Urinary bladder (tissue), 4 donors: Measurements from ENCODE around the gene PEX11B. TPM values are rescaled to one million over a fixed set of nuclear protein-coding genes. Genes with fewer than 3 reads are reported as not detected.

Experiments used
- DNase-seq: peaks from one replicate; pipeline ENCODE4 v3.0.0-alpha.2; 2015; ENCODE audit errors: extremely low spot score
- H3K27ac ChIP-seq: one replicate; pipeline ENCODE4 v1.5.1; 2013; ENCODE audit warnings: low read depth, mild to moderate bottlenecking, moderate library complexity
- H3K36me3 ChIP-seq: one replicate; pipeline ENCODE4 v1.6.1; 2013; ENCODE audit warnings: mild to moderate bottlenecking, moderate library complexity; ENCODE audit not compliant: insufficient read depth
- H3K4me1 ChIP-seq: one replicate; pipeline ENCODE4 v1.6.1; 2013; ENCODE audit warnings: mild to moderate bottlenecking, moderate library complexity; ENCODE audit not compliant: insufficient read depth
- H3K4me3 ChIP-seq: one replicate; pipeline ENCODE4 v1.5.1; 2013; ENCODE audit warnings: low read depth, low read length
- WGBS: extraction: QIAGEN DNeasy Blood & Tissue Kit; methylation state at CpG from one replicate; pipeline ENCODE4 v1.1.7; 2013; 5-methylcytosine and 5-hydroxymethylcytosine counted together
- polyA plus RNA-seq: library from polyadenylated mRNA; stranded (reverse); fragments of 200-250 nt; gene quantifications from one replicate; pipeline ENCODE4 v1.2.3, GENCODE V29; 2013
- total RNA-seq: library from RNA; depleted of rRNA; stranded (reverse); fragments of >200 nt; gene quantifications from one replicate; pipeline ENCODE4 v1.2.3, GENCODE V29; 2014
- donor health status: healthy with polysubstance abuse.
- donor health status: healthy.

Gene PEX11B
- total and polyA plus RNA-seq, 2 donors: 26.4 to 29.9 TPM

DNA sequence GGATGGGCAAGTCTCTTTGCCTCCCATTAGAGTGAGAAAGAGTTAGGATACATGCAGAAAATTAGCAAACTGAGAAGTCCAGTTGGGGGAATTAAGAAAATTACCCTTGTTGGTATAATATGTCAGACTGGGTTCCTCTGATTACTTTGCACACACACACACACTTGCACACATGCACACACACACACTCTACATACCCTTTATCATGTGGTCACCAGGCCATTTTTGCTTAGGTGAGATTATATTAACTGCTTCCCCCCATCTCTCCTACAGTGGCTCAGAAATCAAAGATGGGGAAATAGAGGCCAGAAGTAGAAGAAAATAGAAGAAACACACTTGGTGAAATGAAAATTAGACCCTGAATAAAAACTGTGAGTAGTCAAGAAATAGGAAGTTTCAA lies 40.2 kb upstream of the PEX11B start:
- Histone ChIP-seq H3K27ac (no peak overlapping the region), H3K4me1 (peaks cover 1% of the 10 kb centered on the region), H3K36me3 (no peaks in the 10 kb centered on the region), H3K4me3 (no peak overlapping the region)
- no peak for DNase-seq

DNA sequence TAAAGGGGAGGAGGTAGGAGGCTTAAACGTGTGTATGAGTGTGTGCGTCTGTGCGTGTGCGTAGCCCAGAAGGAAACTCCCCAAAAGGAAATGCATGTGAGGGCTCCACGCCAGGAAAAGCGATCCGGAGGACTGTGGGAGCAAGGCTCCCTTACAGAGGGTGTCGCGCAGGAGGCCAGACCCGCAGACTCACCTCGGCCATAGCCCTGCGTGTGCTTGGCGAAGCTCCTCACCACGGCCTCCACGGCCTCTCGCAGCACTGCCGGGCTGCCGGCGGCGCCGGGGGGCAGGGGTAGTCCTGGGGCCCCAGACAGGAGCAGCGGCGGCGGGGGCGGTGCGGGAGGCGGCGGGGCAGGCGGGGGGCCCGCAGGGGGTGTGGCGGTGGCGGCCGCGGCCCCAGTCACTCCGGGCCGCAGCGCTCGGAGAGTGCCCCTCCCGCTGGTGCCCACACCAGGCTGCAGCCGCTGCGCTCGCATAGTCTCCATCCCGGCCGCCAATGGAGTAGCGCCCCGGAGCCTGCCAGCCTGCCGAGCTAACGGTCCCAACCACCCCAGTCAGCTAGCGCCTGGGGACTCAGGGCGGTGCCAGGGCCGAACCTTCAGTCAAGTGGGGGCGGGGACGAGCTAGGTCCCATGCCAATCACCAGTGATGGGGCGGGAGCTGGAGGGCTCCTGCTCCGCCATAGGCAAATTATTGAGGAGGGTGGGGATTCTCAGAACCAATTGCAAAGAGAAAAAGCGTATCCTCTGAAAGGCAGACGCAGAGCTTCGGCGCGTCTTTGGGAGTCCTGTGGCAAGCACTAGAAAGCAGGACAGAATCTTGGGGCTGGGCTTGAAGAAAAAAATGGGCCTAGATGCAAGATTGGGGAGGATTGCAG lies 39.2 kb upstream of the PEX11B start, which contains the start of gene LIX1L:
TSS of gene LIX1L (minus strand) at position 575 of the 877 bp plus-strand sequence. CDS start at position 485, 90 bp downstream.
- H3K27ac ChIP-seq: peak within 1 kb of the TSS; percentile 90
- no peaks in the 10 kb centered on the region for H3K4me1 ChIP-seq
- peak; percentile 92 for DNase-seq
- WGBS: under 1% methylated on average over 60 of the region's 60 CpGs
- H3K4me3 ChIP-seq: peak within 1 kb of the TSS; percentile 81
- no peaks in the 10 kb centered on the region for H3K36me3 ChIP-seq

DNA sequence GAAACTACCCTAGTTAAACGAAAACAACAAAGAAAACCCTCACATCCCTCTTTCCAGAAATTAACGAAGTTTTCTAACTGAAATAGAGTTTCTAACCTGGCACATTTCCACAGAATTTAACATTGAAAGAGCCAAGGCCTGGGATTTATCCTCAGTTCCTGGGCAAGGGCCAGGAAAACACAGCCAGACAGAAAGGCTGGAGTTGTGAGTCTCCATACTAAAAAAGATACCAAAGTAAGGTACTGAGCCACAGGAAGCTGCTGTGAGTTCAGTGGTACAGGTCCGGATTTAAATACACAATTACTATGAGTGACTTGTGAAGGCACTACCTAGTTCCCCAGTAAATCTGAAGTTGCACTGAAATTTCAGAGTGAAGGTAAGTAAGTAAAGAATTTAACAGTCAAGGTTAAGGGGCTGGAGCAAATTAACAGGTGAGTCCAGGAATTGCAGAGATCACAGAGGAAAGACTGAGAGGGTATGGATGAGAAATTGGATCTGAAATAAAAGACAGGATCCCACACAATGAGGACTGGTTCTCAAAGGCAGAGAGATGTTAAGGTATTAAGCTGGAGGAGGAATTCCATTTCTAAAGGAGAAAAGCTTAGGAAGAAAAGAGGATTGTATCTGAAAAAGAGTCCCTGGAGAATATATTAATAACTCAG lies 38.4 kb upstream of the PEX11B start:
- no peak for DNase-seq
- WGBS: 5% methylated on average over 3 of the region's 3 CpGs
- Histone ChIP-seq H3K4me1 (no peaks in the 10 kb centered on the region), H3K27ac (peak overlapping the region; percentile 66), H3K36me3 (no peaks in the 10 kb centered on the region), H3K4me3 (peak overlapping the region; percentile 81)

DNA sequence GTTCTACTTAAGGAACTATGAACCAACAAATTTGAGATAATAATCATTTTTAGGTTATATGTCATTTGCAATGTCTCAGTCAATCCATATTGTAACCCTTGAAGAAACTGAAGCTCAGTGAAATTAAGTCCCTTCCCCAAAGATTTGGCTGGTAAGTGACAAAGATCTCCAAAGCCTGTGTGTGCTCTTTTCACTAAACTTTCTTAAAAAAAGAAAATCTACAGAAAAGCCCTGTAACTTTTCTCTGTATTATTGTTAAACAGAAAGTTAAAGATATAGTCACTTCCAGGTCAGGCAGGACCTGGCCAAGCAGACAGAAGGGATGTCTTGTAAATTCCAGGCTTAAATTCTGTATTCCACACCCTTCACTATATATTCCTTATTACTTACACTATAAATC lies 37.8 kb upstream of the PEX11B start:
- Histone ChIP-seq H3K36me3 (no peaks in the 10 kb centered on the region), H3K4me1 (no peaks in the 10 kb centered on the region), H3K4me3 (no peak overlapping the region), H3K27ac (no peak overlapping the region)
- DNase-seq: no peak

DNA sequence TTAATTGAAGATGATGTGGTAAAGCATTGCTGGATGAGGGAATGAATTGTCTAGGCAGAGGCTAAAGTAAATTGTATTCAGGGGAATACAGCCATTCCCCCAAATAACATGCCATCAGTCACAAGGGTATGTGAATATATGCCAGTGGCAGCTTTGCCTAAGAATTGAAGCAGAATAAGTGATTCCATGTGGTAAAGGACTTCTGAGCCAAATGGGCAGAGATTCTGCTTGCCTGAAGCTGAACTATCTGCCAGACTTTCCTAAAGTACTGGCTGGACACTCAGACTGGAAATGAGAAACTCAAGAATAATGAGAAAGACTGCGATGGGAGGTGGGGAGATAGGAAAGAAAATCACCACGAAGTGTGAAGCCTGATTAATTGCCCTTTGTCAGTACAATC lies 36.9 kb upstream of the PEX11B start:
- H3K27ac ChIP-seq: no peak overlapping the region
- 23% methylated on average over 2 of the region's 2 CpGs for WGBS
- no peaks in the 10 kb centered on the region for H3K36me3 ChIP-seq
- H3K4me3 ChIP-seq: no peak overlapping the region
- DNase-seq: no peak
- H3K4me1 ChIP-seq: no peaks in the 10 kb centered on the region

DNA sequence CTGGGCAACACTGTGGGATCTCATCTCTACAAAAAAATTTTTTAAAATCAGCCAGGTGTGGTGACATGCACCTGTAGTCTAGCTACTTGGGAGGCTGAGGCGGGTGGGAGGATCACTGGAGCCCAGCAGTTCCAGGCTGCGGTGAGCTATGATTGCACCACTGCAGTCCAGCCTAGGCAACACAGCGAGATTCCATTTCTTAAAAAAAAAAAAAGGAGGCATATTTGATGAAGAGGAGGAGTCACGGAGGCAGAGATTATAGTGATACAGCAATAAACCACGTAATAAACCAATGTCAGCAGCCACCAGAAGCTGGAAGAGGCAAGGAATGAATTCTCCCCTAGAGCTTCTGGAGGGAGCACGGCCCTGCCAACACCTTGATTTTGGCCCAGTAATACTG lies 35.3 kb upstream of the PEX11B start:
- Histone ChIP-seq H3K36me3 (no peaks in the 10 kb centered on the region), H3K4me3 (no peak overlapping the region), H3K27ac (no peak overlapping the region), H3K4me1 (no peaks in the 10 kb centered on the region)
- DNase-seq: no peak
- WGBS: 66% methylated on average over 6 of the region's 6 CpGs

DNA sequence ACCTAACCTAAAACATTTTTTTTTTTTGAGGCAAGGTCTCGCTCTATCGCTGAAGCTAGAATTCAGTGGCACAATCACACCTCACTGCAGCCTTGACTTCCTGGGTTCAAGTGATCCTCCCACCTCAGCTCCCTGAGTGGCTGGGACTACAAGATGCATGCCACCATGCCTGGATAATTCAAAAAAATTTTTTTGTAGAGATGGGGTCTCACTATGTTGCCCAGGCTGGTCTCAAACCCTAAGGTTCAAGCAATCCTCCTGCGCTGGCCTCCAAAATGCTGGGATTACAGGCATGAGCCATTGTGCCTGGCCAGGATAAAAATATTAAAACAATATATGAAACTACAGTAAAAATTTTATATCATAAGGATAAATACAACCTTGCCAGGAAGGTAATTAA lies 34.4 kb upstream of the PEX11B start:
- H3K4me3 ChIP-seq: no peak overlapping the region
- H3K4me1 ChIP-seq: no peaks in the 10 kb centered on the region
- H3K27ac ChIP-seq: no peak overlapping the region
- no peak for DNase-seq
- WGBS: 98% methylated on average over 3 of the region's 3 CpGs
- no peaks in the 10 kb centered on the region for H3K36me3 ChIP-seq

DNA sequence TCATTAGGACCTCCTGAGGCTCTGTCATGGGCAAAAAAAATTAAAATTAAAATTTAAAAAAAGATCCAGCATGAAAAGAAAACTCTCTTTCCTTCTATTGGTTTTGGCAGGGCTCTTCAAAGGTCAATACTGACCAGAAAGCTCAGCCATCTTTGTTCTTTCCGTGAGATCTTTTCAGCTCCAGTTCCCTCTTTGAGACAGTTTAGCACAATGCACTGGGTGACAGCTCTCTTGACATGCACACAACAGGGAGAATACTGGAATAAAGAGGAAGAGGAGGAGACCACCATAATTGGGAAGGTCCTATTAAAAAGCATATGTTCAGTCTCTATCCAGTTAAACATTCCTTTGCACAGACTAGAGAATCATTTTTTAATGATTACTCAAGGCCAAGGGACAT lies 33.0 kb upstream of the PEX11B start:
- 90% methylated on average over 1 of the region's 1 CpG for WGBS
- no peak overlapping the region for H3K4me3 ChIP-seq
- H3K27ac ChIP-seq: no peak overlapping the region
- no peaks in the 10 kb centered on the region for H3K36me3 ChIP-seq
- no peaks in the 10 kb centered on the region for H3K4me1 ChIP-seq
- no peak for DNase-seq

DNA sequence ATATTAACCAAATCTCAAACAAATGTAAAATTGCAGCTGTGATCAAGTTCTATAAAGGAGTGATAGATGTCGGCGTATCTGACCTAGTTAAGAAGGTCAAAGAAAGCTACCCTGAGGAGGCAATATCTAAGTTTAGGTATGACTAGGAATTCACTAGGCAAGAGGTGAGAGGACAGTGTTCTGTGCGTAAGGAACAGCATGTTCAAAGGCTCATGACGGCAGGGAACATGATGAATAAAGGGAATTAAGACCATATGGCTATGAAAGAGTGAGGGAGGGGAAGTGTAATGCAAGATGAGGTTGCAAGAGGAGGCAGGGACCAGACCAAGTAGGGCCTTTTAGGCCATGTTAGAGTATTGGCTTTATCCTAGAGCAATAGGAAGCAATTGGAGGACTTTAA lies 30.7 kb upstream of the PEX11B start:
- no peak for DNase-seq
- no peak overlapping the region for H3K27ac ChIP-seq
- H3K36me3 ChIP-seq: no peaks in the 10 kb centered on the region
- 89% methylated on average over 4 of the region's 4 CpGs for WGBS
- H3K4me3 ChIP-seq: no peak overlapping the region
- H3K4me1 ChIP-seq: no peaks in the 10 kb centered on the region

DNA sequence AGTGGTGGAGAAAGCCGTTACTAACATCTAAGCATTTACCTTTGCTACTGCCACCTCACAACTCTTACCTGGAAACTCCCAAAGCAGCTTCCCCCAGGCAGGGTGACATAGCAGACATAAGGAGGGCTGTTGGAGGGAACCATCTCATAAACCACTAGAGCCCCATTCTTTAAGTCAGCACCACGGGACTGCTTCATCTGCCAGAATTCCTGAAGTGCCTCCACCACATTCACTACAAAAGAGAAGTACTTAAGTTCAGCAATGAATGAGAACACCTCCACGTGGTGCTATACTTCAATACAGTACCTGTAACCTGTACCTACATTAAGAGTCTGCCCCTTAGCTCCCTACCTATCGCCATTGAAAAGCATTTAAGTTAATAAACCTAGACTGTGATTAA lies 29.0 kb upstream of the PEX11B start:
- 69% methylated on average over 4 of the region's 4 CpGs for WGBS
- H3K4me3 ChIP-seq: no peak overlapping the region
- H3K36me3 ChIP-seq: no peaks in the 10 kb centered on the region
- H3K4me1 ChIP-seq: no peaks in the 10 kb centered on the region
- no peak overlapping the region for H3K27ac ChIP-seq
- DNase-seq: no peak

DNA sequence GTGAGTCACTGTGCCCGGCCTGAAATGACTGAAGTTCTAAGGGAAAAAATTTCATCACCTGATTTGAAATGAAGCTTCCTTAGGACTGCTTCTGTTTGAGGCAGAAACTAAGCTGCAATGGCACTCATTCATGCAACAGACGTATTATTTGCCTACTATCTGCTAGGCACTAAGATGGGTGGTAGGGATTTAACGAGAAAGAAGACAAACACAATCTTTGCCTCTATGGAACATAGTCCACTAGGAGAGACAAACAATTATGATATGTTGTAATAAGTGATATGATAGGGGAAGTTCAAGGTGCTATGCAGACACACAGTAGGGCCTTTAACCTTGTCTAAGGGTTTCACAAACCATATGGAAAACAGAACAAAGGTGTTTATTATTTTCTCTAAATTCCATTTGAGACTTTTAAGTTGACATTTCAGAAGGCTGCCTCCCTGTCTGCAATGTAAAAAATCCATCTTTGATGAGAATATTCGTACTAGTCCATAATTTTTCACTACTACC lies 28.0 kb upstream of the PEX11B start:
- no peak overlapping the region for H3K4me3 ChIP-seq
- no peak for DNase-seq
- H3K27ac ChIP-seq: no peak overlapping the region
- no peaks in the 10 kb centered on the region for H3K4me1 ChIP-seq
- WGBS: 93% methylated on average over 4 of the region's 4 CpGs
- H3K36me3 ChIP-seq: no peaks in the 10 kb centered on the region

DNA sequence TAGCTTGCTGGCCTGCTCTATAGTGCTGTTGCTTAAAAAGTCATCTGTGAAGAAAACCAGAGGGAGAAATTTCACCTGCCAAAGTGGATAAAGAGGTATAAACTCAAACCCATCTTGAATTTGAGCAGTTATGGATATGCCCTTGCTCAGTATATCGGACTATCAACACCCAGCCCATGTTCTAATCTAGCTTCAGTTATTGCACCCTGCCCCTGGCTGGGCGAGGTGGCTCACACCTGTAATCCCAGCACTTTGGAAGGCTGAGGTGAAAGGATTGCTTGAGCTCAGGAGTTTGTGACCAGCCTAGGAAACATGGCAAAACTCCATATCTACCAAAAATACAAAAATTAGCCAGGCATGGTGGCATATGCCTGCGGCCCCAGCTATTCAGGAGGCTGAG lies 26.0 kb upstream of the PEX11B start:
- Histone ChIP-seq H3K4me1 (no peaks in the 10 kb centered on the region), H3K36me3 (no peaks in the 10 kb centered on the region), H3K27ac (no peak overlapping the region), H3K4me3 (no peak overlapping the region)
- no peak for DNase-seq
- 78% methylated on average over 3 of the region's 3 CpGs for WGBS

DNA sequence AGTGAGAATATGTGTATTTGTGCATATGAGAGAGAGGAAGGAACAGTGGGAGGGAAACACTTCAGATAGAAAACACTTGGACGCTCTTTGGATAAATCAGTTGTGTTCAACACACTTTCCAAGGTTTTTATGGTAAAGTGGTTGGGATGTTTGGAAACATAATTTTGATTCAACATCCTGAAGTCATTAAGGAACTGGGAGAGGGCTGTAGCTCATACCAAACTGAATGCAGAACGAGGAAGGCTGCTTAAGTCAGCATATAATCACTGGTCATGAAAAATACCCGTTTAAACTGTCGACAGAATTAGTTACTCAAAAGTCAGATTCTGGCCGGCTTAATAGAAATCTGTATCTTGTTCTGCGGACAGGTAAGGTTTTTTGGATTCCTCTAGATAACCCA lies 24.4 kb upstream of the PEX11B start:
- 83% methylated on average over 6 of the region's 6 CpGs for WGBS
- no peaks in the 10 kb centered on the region for H3K36me3 ChIP-seq
- no peak overlapping the region for H3K27ac ChIP-seq
- no peak for DNase-seq
- H3K4me1 ChIP-seq: no peaks in the 10 kb centered on the region
- no peak overlapping the region for H3K4me3 ChIP-seq

DNA sequence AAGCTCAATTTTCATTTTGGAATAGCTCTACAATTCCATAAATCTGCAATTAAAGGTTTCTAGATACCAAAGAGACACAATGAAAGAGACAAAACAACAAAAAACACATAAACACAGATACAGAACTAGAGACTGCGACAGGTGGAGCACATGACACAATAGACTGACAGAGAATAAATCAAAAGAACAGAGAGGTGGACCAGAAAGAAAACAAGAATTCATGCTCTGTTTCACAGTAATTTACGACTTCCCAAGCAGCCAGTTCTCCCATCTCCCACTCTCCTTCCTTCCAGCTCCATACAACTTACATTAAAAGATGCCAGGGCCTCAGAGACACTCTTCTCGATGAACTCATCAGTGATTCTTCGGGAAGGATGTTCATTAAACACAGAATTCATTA lies 23.9 kb upstream of the PEX11B start:
- H3K4me3 ChIP-seq: no peak overlapping the region

More for the DNA sequence above, 23.9 kb upstream of the PEX11B start:
- Histone ChIP-seq H3K27ac (no peak overlapping the region), H3K36me3 (no peaks in the 10 kb centered on the region), H3K4me1 (no peaks in the 10 kb centered on the region)
- no peak for DNase-seq
- WGBS: 81% methylated on average over 4 of the region's 4 CpGs
